Stimulated activated CD4-positive, alpha-beta T cell treated with anti-CD3 and anti-CD28 coated beads, Interleukin-12 subunit alpha, Interleukin-12 subunit beta, amount 100 ng/mL, for 4 hours (primary cell): ENCODE results near the gene UVRAG.
"Not testable (repeated sequence)": the region's sequence is repeated elsewhere in the genome, so short reads cannot be mapped to it uniquely, and the experiment has no call there.

Source experiments
- DNase-seq: peaks from one replicate; pipeline ENCODE4 v3.0.0-alpha.2; 2020

The UVRAG gene

GRCh38 chr11:75973710-75974109 lies 158.7 kb downstream of the UVRAG start:
- not testable (repeated sequence) for DNase-seq

- not testable (repeated sequence) for DNase-seq
These were observed 164.1 kb downstream of the UVRAG start for GRCh38 chr11:75979075-75979474.

DNA sequence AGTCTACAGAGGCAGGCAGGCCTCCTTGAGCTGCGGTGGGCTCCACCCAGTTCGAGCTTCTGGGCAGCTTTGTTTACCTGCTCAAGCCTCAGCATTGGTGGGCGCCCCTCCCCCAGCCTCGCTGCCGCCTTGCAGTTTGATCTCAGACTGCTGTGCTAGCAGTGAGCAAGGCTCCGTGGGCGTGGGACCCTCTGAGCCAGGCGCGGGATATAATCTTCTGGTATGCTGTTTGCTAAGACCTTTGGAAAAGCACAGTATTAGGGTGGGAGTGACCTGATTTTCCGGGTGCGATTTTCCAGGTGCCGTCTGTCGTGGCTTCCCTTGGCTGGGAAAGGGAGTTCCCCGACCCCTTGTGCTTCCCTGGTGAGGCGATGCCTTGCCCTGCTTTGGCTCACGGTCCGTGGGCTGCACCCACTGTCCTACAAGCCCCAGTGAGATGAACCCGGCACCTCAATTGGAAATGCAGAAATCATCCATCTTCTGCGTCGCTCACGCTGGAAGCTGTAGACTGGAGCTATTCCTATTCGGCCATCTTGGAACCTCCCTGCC lies 164.5 kb downstream of the UVRAG start:
- not testable (repeated sequence) for DNase-seq

DNA sequence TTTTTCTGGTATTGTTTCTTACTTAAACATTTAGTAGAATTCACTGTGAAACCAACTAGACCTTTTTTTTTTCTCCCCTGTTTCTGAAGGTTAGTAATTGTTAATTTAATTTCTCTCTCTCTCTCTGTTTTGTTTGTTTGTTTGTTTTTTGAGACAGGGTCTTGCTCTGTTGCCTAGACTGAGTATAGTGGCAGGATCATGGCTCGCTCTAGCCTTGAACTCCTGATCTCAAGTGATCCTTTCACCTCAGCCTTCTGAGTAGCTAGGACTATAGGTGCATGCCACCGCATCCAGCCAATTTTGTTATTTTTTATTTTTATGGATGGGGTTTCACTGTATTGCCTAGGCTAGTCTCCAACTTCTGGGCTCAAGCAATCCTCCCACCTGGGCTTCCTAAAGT lies 165.0 kb downstream of the UVRAG start:
- no peak for DNase-seq

DNA sequence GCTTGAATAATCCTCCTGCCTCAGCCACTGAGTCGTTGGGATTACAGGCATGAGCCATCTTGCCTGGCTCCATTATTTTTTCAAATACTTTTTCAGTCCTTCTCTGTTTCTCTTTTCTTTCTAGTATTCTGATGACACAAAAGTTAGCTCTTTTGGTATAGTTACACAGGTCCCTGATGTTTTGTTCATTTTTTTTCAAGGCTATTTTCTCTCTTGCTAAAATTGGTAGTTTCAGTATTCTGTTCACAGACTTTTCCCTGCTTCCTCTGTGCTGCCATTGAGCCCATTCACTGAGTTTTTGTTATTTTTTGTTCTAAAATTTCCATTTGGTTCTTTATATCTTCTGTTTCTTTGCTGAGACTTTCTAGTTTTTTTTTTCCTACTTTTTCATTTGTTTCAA lies 166.5 kb downstream of the UVRAG start:
- DNase-seq = no peak

DNA sequence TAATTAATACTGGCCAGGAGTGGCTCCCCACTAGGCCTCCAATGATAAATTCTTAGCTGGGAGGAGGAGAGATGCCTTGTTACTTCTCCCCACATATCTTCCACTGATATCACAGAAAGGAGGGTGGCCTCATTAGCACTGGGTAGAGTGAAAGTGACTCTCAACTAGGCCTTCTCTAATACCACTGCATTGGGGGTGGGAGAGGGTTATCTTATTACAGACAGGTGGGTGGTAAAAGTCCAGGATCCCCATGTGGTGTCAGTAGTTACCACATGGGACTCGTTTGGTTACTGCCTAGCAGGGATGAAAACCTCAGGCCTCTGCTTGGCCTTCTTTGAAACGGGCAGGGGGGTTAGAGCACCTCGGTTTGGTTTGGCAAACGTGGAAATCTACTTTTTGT lies 167.3 kb downstream of the UVRAG start:
- DNase-seq = no peak

DNA sequence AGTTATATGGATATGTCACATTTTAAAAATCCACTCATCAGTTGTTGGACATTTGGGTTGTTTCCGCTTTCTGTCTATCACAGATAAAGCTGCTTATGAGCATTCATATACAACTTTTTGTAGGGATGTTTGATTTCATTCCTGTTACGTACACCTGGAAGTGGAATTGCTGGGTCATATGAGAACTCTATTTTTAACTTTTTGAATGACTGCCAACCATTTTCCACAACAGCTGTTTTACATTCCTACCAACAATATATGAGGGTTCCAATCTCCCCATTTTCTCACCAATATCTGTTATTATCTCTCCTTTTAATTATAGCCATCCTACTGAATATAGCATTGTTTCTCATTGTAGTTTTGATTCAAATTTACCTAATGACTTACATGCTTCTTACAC lies 172.0 kb downstream of the UVRAG start:
- no peak for DNase-seq

GRCh38 chr11:75993126-75993525 lies 178.1 kb downstream of the UVRAG start:
- no peak for DNase-seq

- no peak for DNase-seq
These were observed 179.6 kb downstream of the UVRAG start for GRCh38 chr11:75994616-75995015.

- DNase-seq = no peak
These were observed 181.8 kb downstream of the UVRAG start for GRCh38 chr11:75996523-75997442.

DNA sequence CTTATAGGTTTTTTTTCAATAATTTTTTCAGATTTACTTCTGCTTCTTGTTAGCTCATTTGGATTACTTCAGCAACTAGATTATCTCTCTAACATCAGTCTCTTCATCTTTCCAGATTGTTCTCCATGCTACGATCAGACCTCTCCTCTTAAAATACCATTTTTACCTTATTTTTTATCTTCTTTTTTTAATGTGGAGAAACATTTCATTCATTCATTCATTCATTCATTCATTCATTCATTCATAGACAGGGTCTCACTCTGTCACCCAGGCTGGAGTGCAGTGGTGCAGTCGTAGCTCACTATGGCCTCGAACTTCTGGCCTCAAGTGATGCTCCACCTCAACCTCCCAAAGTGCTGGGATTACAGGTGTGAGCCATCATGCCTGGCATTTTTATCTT lies 189.4 kb downstream of the UVRAG start:
- no peak for DNase-seq

DNA sequence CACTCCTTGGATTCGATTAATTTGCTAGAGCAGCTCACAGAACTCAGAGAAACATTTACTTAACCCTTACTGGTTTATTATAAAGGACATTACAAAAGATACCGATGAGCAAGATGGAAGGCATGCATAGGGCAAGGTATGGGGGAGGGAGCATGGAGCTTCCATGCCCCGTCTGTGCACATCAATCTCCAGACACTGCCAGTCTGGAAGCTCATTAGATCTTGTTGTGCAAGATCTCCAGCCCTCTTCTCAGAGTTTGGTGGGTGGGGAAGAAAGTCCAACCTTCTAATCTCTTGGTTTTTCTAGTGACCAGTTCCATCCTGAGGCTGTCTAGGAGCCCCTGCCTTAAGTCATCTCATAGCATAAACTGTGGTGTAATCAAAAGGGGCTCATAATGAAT lies 190.7 kb downstream of the UVRAG start:
- no peak for DNase-seq

DNA sequence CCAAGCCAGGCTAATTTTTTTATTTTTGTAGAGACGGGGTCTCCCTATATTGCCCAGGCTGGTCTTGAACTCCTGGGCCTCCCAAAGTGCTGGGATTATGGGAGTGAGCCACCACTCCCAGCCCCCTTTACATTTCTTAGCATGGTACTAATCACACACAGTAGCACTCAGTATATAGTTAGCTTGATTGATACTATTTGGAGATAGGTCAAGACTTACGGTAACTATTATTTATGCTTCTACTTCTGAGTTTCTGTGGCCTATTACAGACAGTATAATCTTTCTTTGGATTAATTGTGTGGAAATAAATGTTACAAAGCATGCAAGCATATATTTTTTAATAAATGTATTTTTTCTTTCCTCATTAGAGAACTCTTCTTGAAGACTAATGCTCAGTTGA lies 192.2 kb downstream of the UVRAG start:
- DNase-seq = no peak

- DNase-seq = no peak
These were observed 193.5 kb downstream of the UVRAG start for GRCh38 chr11:76008474-76008873.

GRCh38 chr11:76010051-76010450 lies 195.0 kb downstream of the UVRAG start:
- DNase-seq = no peak

DNA sequence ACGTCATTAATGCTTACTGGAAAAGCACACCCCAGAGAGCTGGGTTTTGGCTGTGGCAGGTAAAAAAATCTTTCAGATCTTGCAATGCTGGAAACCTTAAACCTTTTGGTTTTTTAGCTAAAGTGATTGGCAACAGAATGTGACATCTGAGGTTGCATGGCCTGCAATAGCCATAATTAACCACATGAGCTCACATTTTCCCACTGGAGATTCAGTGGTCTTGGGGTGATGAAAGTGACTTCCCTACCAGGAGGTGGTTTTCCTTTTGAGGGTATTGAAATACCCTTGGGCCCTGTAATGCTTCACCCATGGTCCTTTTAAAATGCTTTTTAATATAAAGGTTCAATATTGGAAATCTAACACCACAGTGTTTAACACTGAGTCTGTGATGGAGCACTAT lies 198.5 kb downstream of the UVRAG start:
- DNase-seq = no peak

GRCh38 chr11:76023236-76024068 lies 208.4 kb downstream of the UVRAG start:
- no peak for DNase-seq

DNA sequence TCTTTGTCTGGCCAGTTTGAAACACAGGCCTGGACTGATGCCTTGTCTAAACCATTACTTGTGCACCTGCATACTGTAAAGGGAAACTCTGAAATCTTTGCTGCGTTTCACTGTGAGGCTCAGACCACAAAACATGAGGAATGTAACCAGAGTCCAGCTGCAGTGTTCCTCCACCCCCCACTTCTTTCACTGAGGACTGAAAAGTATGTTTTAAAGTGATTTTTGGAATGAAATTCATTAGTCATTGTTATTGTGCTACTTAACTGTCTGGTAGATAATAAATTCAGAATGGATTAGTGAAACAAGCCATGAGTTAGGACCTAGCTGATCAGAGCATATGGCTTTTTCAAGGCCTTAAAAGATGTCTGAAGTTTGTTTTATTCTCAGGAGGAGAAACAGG lies 210.1 kb downstream of the UVRAG start:
- no peak for DNase-seq

DNA sequence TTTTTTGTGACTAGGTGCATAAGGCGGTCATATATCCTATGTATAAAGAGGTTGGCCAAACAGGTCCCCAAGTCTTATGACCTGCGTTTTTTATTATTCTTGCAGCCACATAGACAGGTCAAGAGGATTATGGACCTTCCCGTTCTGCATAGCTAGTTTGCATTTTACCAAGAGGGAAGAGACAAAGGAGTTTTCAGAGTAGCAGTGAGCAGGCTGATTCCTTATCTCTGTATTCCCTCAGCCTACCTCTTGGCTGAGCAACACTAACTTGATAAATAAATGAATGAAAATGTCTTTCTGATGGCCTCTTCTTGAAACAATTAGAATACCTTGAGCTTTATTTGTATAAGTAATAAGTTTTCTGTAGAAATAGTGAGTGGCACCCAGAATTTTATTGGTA lies 210.8 kb downstream of the UVRAG start:
- no peak for DNase-seq

- DNase-seq = no peak
These were observed 211.3 kb downstream of the UVRAG start for GRCh38 chr11:76026281-76026680.

- no peak for DNase-seq
These were observed 211.9 kb downstream of the UVRAG start for GRCh38 chr11:76026862-76027261.

GRCh38 chr11:76030286-76030685 lies 215.3 kb downstream of the UVRAG start:
- no peak for DNase-seq

GRCh38 chr11:76030968-76031590 lies 216.1 kb downstream of the UVRAG start:
- no peak for DNase-seq
